Renal pelvis (tissue), 4 donors: ENCODE data around the gene SRF. TPM values are rescaled to one million over a fixed set of nuclear protein-coding genes. Genes with fewer than 3 reads are reported as not detected.

Experiments
- DNase-seq: peaks from one replicate; pipeline ENCODE4 v3.0.0-alpha.2; 2013
- polyA plus RNA-seq, 3 donors: library from polyadenylated mRNA; unstranded; fragments of 120-200 nt; gene quantifications; one replicate each; pipeline ENCODE4 v1.2.1, GENCODE V29; 2013; ENCODE audit not compliant: insufficient read length in 3 of 3

The SRF gene
- polyA plus RNA-seq, 3 donors: 29.0 to 34.7 (median 32.5) TPM

GRCh38 chr6:43178951-43179830 is 8.1 kb downstream of the SRF start:
- DNase-seq: no peak

DNA sequence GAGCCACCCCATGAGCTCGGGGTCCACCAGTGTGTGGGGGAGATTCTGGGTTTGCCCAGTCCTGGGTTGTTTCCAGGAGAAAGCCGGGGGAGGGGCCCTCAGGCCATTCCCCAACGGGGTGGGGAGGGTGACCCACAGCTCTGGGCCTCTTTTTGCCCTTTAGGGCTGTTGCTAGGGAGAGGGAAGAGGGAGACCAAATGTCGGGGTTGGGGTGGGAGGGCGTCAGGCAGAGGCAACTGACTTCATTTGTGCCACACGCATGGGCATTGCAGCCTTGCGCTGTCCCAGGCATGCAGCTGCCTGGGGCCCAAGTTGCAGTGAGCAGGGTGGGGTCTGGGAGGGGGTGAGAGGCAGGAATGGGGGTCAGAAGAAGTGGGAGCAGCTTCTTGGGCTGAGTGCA is 9.0 kb downstream of the SRF start:
- DNase-seq: no peak

DNA sequence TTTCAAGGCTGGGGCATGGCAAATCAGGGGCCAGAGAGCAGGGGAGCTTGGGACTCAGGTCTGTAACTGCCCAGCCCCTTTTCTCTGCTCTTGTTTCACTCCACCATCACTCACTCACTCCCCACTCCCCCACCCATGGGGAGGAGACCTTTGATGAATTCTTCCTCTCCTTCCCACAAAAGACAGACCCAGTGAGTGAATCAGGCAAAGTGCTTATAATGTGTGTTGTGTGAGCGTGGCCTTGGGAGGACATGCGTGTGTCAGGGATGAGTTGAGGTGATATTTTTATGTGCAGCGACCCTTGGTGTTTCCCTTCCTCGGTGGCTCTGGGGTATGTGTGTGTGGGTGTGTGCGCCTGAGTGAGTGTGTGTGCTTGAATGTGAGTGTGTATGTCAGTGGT is 9.9 kb downstream of the SRF start:
- no peak for DNase-seq

DNA sequence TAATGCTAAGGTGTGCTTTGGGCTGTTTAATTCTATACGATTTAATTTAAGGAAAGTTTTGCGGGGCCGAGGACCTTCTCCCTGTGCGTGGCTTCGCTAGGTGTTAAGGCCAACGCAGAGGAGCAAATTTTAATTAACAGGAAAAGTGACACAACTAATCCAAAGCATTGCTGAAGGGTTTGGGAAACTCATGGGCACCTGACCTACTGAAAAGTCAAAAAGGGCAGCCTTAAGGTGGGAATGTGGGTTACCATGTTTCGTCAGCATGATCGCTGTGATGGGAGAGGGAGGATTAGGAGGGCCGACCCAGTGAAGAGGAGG is 10.5 kb downstream of the SRF start:
- DNase-seq: no peak

DNA sequence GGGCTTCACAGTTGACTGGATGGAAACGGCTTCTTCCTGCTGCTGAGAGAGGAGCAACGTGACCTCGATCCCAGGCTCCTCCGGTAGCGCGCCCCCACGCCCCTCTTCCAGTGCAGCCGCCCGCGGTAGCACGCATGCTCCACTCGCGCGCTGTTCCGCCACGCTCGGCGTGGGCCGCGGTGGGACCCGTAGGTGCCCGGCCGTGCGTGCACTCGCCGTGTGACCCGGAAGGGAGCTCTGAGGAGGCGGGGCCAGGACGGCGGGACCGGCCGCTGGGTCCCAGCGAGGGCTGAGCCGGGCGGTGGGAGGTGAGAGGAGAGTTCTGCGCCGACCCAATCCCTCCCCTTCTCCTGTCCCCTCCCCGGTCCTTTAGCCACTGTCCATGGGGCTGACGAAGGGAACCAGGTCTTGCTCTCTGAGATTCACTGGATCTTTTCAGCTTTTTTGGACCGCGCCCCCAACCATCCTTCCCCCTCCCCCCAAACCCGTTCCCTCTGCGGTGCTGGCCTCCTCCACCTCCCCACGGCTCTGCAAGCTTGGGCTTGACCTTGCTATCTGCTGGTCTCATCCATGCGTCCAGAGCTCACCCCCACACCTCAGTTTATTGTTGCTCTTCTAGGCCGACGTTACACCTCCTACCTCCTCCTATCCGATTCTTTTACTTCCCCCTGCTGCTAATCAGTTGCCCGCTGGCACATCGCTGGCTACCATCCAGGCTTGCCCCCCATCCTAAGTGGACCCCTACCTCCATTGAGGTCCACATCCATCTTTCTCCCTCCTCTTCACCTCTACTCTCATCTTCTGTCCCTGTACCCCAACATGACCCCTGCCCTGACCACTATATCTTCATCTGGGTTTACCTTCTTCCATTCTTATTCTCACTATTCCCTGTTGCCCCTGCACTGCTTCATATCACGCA is 11.1 kb downstream of the SRF start, which contains the start of gene CUL9:
CUL9 (plus strand) TSS at position 255 of the 919 bp plus-strand sequence. CDS start 2,115 bp downstream, outside the sequence.
- peak; percentile 79 for DNase-seq

DNA sequence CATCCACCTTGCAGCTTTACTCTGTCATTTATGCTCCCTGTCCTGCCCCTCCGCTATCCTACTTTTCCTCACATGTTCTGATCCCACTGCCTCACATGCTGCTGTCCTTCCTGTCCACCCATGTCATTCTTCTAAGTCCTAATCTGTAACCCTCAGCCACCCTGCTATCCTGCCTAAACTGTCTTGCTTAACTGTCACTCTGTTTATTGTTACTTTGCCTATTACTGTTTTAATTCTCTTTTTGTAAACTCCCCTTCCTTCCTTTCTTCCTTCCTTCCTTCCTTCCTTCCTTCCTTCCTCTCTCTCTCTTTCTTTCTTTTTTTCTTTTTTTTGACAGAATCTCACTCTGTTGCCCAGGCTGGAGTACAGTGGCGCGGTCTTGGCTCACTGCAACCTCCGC is 12.4 kb downstream of the SRF start:
- DNase-seq: no peak

- DNase-seq: no peak
Measured at GRCh38 chr6:43184268-43184985, 13.4 kb downstream of the SRF start.

GRCh38 chr6:43185391-43185985 is 14.4 kb downstream of the SRF start:
- DNase-seq: no peak

DNA sequence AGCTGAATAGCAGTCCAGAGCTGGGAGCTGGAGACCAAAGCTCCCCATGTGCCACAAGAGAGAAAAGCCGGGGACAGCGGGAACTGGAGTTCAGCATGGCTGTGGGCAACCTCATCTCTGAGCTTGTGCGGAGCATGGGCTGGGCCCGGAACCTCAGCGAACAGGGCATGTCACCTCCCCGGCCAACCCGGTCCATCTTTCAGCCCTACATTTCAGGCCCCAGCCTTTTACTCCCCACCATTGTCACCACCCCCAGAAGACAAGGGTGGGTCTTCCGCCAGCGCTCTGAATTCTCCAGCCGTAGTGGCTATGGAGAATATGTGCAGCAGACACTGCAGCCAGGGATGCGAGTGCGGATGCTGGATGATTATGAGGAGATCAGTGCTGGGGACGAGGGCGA is 14.9 kb downstream of the SRF start:
- DNase-seq: no peak

DNA sequence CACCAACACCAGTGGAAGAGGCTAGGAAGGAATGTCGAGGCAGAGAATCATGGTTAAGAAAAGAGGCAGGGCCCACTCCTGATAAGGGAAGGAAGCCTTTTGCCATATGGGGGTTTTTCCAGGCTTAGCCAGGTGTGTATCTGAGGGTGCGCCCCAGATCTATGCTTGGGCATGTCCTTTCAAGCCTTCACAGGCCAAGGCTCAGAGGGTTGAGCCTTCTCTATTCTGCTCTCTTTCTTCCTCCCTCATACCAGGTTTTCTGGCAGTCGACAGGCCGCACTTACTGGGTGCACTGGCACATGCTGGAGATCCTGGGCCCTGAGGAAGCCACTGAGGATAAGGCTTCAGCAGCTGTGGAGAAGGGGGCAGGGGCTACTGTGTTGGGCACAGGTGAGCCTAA is 15.6 kb downstream of the SRF start:
- DNase-seq: no peak

DNA sequence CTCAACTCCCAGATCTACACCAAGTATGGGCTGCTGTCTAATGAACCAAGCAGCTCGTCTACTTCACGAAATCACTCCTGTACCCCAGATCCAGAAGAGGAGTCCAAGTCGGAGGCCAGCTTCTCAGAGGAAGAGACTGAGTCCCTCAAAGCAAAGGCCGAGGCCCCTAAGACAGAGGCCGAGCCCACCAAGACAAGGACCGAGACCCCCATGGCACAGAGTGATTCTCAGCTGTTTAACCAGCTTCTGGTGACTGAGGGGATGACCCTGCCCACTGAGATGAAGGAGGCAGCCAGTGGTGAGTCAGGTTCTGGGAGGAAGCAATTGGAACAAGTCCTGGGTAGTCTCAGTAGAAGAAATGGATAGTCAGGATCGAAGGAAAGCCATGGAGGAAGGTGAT is 16.8 kb downstream of the SRF start:
- no peak for DNase-seq

DNA sequence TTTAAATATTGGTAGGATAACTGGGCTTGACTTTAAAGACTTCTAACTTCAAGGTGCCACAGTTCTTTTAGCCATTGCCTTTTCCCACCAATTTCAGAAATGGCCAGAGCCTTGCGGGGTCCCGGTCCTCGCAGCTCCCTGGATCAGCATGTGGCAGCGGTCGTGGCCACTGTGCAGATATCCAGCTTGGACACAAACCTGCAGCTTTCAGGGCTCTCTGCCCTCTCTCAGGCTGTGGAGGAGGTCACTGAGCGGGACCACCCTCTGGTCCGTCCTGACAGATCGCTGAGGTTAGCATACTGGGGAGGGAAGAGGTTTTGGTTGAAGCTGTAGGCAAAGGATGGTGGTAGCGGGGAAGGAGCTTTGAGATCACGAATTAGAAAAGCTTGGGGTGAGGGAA is 17.4 kb downstream of the SRF start:
- no peak for DNase-seq

DNA sequence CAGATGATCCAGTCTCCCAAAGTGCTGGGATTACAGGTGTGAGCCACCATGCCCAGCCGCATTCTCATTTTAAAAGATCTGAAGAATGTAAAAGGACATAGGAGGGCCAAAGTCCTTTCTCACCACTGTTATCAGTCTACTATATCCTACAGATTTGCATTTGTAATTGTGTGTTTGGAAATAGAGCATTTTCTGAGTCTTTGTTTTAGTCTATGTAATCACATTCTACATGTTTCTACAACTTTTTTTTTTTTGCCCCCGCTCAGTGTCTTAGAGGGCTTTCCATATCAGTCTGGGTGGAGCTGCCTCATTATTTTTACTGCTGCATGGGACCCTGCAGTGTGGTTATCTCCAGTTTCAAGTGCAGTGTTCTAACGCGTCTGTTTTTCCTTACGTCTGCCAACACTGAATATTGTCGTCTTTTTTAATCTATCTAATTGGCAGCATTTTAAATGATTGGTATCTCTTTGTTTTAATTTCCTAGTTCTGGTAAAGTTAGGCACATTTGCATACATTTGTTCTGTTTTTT is 18.8 kb downstream of the SRF start:
- DNase-seq: no peak

- no peak for DNase-seq
Measured at GRCh38 chr6:43192911-43193310, 21.8 kb downstream of the SRF start.

GRCh38 chr6:43193929-43194328 is 22.9 kb downstream of the SRF start:
- DNase-seq: no peak

DNA sequence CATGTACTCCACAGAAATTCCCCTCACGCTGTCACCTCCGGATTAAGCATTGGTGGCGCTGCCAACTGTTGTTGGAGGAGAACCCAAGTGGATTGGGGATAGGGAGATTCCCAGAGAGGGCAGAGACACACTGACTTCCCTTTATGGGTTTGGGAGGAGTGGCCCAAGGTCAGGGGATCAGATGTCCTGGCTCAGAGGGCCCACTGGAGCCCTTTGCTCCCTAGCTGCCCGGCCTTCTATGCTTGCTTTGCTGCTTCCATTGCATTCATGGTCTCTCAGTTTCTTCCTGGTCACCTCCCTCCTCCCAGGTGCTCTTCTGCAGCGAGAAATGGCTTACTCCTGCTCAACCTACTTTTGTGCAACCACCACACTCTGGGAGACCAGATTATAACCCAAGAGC is 25.3 kb downstream of the SRF start:
- no peak for DNase-seq

- no peak for DNase-seq
Measured at GRCh38 chr6:43199912-43200311, 28.8 kb downstream of the SRF start.

GRCh38 chr6:43200541-43200940 is 29.5 kb downstream of the SRF start:
- DNase-seq: no peak

- no peak for DNase-seq
Measured at GRCh38 chr6:43202451-43202850, 31.4 kb downstream of the SRF start.

DNA sequence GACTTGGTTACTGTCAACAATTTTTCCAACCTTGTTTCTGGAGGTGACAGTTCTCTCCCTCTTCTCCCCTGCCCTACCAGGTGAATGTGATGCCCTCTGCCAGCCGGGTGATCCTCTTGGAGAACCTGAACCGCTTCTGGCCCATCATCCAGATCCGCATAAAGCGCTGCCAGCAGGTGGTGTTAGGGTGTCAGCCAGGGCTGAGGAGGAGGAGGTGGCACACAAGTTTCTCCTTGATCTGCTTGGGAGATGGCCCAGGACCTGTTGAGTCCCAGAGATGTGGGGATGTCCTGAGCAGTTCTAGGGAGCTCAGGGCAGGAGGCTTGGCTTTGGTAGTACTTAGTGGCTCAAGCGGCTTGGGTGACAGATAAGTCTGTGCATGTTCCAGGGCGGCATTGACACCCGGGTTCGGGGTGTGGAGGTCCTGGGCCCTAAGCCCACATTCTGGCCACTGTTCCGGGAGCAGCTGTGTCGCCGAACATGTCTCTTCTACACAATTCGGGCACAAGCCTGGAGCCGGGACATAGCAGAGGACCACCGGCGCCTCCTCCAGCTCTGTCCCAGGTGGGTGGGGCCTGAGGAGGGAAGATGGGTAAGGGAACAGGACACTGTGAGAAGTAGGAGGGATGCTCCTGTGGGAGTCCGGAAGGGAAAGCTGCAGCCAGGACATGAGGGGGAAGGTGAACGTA is 32.1 kb downstream of the SRF start:
- no peak for DNase-seq

GRCh38 chr6:43203718-43204095 is 32.6 kb downstream of the SRF start:
- DNase-seq: no peak
